HG03039 (cell line): ENCODE results near the gene NOTUM.

Experiments used
- ATAC-seq: cut with Tn5 transposase; IDR thresholded peaks from one replicate; pipeline ENCODE4 v1.9.1; 2021; ENCODE audit warnings: mild to moderate bottlenecking, moderate library complexity; ENCODE audit not compliant: unreplicated experiment

NOTUM gene

GRCh38 chr17:81978524-81979298 lies 17.7 kb upstream of the NOTUM start:
- no peak for ATAC-seq

GRCh38 chr17:81977211-81977808 lies 16.3 kb upstream of the NOTUM start, which contains the start of gene ASPSCR1:
TSS of gene ASPSCR1 (plus strand) at chr17:81977629. CDS start at chr17:81977647, 18 bp downstream.
- peak; percentile 72 for ATAC-seq

GRCh38 chr17:81976332-81977210 lies 15.6 kb upstream of the NOTUM start:
- ATAC-seq: no peak

DNA sequence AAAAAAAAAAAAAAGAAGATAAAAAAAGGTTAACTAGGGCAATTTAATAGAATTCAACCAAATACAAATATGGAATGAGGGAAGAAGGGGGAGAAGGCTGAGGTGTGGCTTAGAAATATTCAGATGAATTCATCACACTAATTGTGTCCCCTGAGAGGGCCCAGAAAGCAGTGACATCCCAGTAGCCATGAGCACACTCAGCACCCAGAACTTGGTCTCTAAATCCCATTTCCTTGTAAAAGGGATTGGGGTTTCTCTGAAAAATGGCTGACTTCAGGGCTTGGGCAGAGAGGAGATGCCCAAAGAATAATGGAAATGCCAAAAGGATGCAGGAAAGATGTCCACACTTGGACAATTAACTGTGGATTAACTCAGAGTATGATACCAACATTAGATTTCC lies 12.4 kb upstream of the NOTUM start:
- ATAC-seq: no peak

- ATAC-seq: no peak
Observed at GRCh38 chr17:81968850-81969812, 8.1 kb upstream of the NOTUM start.

DNA sequence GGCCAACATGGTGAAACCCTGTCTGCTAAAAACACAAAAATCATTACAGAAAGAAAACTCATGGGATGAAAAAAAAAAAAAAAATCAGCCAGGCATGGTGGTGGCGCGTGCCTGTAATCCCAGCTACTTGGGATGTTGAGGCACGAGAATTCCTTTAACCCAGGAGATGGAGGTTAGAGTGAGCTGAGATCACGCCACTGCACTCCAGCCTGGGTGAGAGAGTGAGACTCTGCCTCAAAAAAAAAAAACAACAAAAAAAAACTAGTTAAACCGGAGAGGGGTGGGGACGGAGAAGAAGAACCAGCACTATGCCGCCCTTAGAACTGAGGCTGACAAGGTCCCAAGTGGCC lies 7.4 kb upstream of the NOTUM start:
- no peak for ATAC-seq

DNA sequence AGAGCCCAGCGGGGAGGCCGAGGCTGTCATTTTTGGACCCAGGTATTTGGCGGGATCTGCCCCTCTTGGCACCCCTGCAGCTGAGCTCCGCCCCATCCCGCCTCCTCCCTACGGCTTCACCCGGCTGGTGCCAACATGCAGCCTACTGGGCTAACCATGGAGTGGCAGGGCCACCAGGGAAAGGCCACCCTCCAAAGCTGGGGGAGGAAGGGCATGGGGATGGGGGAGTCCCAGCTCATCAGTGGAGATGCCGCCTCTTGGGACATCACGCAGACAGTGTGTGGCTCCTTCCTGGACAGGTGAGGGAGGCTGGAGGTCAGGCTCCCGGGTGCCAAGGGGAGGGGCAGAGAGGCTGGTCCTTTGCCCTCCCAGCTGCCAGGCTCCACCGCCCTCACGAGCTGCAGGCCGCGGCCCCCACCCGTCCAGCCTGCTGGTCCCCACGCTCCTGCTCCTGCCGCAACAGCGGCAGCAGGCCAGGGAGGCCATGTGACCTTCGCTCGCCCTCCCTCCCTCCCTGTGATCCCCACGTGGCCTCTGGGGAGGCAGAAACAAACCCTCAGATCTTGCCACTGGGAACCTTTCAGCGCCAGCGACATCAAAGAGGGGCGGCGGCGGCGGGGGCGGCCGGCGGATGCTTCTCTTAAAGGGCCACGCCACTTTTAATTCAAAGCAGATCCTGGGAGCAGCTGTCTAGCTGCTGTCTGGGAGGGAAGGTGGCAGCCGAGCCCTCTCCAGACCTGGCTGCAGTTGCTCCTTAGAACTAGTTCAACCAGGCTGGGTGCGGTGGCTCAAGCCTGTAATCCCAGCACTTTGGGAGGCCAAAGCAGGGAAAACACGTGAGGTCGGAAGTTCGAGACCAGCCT lies 6.8 kb upstream of the NOTUM start:
- ATAC-seq: no peak

DNA sequence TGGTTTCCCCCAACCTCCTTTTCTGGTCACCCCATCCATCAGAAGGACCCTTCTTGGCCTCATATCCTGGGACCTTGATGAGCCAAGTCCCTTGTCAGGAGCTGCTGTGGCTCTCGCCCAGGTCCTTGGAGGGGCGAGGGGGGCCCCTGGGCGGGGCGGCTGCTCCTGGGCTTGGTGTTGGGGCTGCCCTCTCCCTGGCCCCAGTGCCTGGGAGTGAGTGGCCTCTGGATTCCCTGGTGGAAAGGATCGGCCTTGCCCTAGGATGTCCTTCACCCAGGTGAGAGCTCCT lies 6.2 kb upstream of the NOTUM start:
- no peak for ATAC-seq

DNA sequence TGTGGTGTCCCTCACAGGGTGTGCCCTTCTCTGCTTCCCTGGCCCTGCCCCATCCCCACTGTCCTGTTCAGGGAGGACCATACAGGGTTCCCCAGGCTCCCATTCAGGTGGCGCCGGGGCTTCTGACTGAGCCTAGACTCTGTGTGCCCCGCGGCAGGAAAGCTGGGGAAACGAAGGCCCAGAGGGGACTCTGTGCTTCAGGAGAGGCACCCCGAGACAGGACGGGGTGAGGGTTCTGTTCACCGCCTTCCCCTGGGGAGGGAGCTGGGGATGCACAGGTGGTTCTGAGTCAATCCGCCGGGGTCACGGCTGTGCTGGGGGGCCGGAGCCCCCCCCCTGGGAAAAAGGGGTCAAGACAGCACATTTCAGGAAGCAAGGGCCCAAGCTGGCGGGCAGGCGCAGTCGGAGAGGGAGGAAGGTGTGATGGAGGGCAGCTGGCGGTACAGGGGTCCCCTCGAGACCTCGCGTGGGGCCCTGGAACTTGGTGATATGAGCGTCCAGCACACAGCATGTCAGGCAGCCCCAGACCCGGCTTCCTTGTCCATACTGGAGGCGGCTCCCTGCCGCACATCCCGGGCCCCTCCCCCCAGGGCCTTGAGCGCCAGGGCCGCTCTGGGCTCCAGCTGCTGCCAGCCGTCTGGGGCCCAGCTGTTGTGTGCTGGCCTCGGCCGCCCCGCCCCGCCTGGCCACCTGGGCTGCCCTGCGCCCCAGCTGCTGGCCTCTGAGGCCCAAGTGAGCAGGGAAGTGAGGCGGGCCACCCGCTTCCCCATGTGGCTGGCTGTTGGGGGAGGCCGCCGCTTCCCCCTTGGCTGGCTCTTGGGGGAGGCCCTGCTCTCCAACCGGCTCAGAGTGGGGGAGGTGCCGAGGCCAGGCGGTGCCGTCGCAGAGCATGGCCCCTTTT lies 5.6 kb upstream of the NOTUM start:
- no peak for ATAC-seq

DNA sequence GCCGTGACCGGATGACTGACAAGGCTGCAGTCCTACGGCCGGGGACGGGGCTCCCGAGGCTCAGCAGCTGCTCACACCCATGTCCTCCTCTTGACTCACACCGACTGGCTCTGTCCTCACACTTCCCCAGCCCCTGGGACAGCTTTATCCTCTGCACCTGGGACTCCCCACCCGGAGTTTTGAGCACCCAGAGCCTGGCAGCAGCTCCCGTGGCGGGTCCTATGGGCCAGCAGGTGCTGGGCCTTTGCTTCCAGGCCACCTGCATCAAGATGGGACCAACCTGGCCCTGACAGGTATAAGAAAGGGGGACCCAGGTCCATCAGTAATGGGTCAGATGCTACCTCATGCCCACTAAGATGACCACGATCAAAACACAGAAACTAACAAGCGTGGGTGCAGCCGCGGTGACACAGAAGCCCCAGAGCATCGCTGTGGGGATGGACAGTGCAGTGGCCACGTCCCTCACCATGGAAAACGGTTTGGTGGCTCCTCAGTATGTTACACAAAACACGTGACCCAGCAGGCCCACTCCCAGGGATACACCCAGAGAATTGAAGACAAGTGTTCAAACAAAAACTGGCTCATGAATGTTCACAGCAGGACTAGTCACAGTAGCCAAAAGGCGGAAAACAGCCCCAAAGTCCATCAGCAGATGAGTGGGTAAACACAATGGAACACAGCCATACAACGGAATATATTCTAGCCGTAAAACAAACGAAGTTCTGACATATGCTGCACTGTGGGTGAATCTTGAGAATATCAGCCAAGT lies 3.3 kb upstream of the NOTUM start:
- ATAC-seq: no peak

GRCh38 chr17:81962499-81963441 lies 1.8 kb upstream of the NOTUM start:
- no peak for ATAC-seq

DNA sequence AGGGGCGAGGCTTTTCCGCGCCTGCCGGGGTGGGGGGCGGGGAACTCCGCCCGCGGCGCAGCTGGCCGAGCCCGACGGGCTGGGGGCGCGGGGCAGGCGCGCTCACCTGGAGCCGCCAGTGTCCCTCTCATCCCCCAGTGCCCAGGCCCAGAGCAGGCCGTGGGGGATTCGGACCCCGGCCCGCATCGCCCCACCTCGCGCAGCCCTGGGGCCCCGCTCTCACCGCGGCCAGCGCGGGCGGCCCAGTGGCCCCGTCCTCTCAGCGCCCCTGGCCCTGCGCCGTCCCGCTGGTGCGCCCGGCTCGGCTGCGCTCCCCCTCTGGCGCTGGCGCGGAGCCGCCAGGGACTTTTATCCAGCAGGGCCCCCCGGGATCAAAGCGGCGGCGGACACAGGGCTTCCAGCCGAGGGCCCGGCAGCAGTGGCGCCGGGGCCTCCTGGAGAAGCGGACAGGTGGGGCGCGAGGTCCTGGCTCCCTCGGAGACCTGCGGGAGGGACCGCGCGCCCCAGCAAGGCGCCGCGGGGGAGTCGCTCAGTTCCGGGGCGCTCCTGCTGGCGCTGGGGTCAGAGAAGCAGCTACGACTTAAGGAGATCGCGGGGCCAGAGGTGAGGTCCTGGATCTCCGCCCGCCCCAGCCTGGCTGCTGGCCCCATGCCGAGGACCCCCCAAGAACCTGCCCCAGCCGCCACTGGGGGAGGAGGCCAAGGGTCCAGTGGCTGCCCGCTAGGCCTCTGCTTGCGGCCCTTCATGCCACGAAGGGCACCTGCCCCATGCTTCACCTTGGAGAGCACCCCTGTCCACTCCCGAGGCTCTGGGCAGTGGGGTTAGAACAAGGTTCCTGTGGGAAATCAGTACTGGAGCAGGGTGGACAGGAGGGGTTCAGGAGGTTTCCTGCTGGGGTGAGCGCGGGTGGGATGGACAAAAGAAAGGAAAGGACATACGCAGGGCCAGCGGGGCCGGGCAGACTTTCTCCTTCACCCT lies 823 bp upstream of the NOTUM start:
- no peak for ATAC-seq

GRCh38 chr17:81960130-81960958 lies 643 bp downstream of the NOTUM start:
- no peak for ATAC-seq

DNA sequence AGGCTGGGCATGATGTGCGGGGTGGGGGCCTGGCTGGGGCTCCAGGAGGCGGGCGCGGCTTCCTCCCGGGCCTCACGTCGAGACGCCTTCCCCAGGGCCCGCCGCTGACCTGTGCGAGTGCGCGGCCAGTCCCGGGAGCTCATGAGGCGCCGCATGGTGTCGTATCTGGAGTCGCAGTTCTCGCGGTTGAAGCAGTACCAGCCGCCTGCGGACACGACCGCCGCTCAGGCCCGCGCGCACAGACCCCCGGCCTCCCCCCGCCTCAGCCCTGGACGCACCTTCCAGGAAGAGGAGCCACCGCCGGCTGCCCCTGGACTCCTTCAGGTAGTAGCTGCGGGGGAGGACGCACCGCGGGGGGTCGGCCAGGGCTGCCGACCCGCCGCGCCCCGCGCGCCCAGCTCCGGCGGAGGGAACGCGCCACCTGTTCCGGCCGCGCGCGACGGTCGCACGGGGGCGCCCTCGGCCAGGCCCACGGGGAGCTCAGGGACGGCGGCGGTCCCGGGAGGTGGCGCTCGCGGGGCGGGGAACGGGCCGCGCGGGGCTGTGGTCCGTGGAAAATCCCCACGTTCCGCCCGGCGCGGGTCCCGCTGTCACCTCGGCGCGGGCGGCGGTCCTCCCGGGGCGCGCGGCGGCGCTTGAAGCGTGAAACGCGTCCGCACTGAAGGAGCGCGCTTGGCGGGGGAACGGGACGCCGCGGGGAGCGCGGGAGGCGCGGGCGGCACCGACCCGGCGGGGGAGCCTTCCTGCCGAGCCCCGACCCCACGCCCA lies 1.4 kb downstream of the NOTUM start:
- no peak for ATAC-seq
